Common myeloid progenitor, CD34-positive (primary cell): ENCODE results near the gene FAM124B.
A peak's percentile ranks its signal among the peaks of the same experiment; 100 is the strongest.

ENCODE experiments used
- CTCF ChIA-PET: fragments of 350-600 bp; sonication (Branson Sonifier 250); formaldehyde crosslinking; loops from one replicate; lab custom pipeline; 2021; ENCODE audit warnings: antibody characterized with exemption; lab: Charles Lee
- POLR2A ChIA-PET: fragments of 350-600 bp; sonication (Branson Sonifier 250); formaldehyde crosslinking; loops from one replicate; lab custom pipeline; 2021; ENCODE audit warnings: antibody characterized with exemption; lab: Charles Lee
- DNase-seq, 3 donors: peaks; one replicate each; pipeline versions ENCODE4 v3.0.0 to v3.0.0-alpha.2; 2013
- H3K27ac ChIP-seq, 2 experiments: 1 replicate in 1 of 2; 2 replicates in 1 of 2; pipeline ENCODE4 v1.7.0; 2013; ENCODE audit warnings: inconsistent platforms in 2 of 2, low read length in 2 of 2, mild to moderate bottlenecking in 2 of 2, low read depth in 1 of 2, moderate library complexity in 1 of 2; ENCODE audit not compliant: severe bottlenecking in 2 of 2, insufficient read depth in 1 of 2, poor library complexity in 1 of 2
- H3K27me3 ChIP-seq, 5 experiments: replicated peaks in 2 of 5; 1 replicate in 3 of 5; 2 replicates in 2 of 5; pipeline versions ENCODE4 v1.6.1 to v1.7.0; 2013; ENCODE audit warnings: low read length in 4 of 5, mild to moderate bottlenecking in 2 of 5, moderate library complexity in 2 of 5, inconsistent platforms in 1 of 5; ENCODE audit not compliant: insufficient read depth in 5 of 5, control insufficient read depth in 4 of 5
- H3K36me3 ChIP-seq, 4 experiments: 1 replicate in 2 of 4; 2 replicates in 2 of 4; pipeline versions ENCODE4 v1.6.1 to v1.7.0; 2013; ENCODE audit warnings: low read length in 3 of 4, control low read depth in 1 of 4, mild to moderate bottlenecking in 1 of 4; ENCODE audit not compliant: control insufficient read depth in 4 of 4, insufficient read depth in 4 of 4
- H3K4me1 ChIP-seq, 4 experiments: 1 replicate in 3 of 4; 2 replicates in 1 of 4; pipeline versions ENCODE4 v1.6.1 to v1.7.1; 2013; ENCODE audit warnings: low read length in 3 of 4, mild to moderate bottlenecking in 3 of 4, control low read depth in 1 of 4, inconsistent platforms in 1 of 4, moderate library complexity in 1 of 4; ENCODE audit not compliant: control insufficient read depth in 4 of 4, insufficient read depth in 4 of 4; ENCODE audit errors: control extremely low read depth in 1 of 4
- H3K4me3 ChIP-seq, 7 experiments: 1 replicate in 4 of 7; 2 replicates in 3 of 7; pipeline versions ENCODE4 v1.5.1 to v1.7.0; 2013; ENCODE audit warnings: mild to moderate bottlenecking in 7 of 7, low read length in 6 of 7, moderate library complexity in 6 of 7, inconsistent platforms in 2 of 7, low read depth in 2 of 7, control low read depth in 1 of 7; ENCODE audit not compliant: insufficient read depth in 4 of 7, control insufficient read depth in 1 of 7; ENCODE audit errors: extremely low read depth in 1 of 7
- H3K9me3 ChIP-seq, 5 experiments: 1 replicate in 4 of 5; 2 replicates in 1 of 5; pipeline versions ENCODE4 v1.6.1 to v1.7.1; 2013; ENCODE audit warnings: low read length in 4 of 5, mild to moderate bottlenecking in 2 of 5, inconsistent platforms in 1 of 5, low read depth in 1 of 5, moderate library complexity in 1 of 5; ENCODE audit not compliant: control insufficient read depth in 4 of 5, insufficient read depth in 2 of 5; ENCODE audit errors: control extremely low read depth in 1 of 5
- WGBS: methylation state at CpG from one replicate; pipeline ENCODE4 v1.1.5; 2013; ENCODE audit not compliant: insufficient coverage; 5-methylcytosine and 5-hydroxymethylcytosine counted together

The FAM124B gene

GRCh38 chr2:224369028-224369632, 32.8 kb downstream of the FAM124B start:
- CTCF ChIA-PET: interaction anchor here (0.9 to 6.6 kb wide), 29 partner anchors 9 to 399 kb away, joined by 3 to 51 read pairs (median 8); partner anchors contain the start of gene FAM124B
- POLR2A ChIA-PET: no interaction called here
- DNase-seq: peak; percentile 57 to 75 (median 67)
- no peaks in the 10 kb centered on the region for H3K36me3 ChIP-seq
- H3K27me3 ChIP-seq: no peaks in the 10 kb centered on the region
- no peaks in the 10 kb centered on the region for H3K4me1 ChIP-seq
- WGBS: 73% methylated on average over 3 of the region's 7 CpGs
- no peak overlapping the region for H3K27ac ChIP-seq
- no peak overlapping the region for H3K4me3 ChIP-seq
- no peaks in the 10 kb centered on the region for H3K9me3 ChIP-seq

DNA sequence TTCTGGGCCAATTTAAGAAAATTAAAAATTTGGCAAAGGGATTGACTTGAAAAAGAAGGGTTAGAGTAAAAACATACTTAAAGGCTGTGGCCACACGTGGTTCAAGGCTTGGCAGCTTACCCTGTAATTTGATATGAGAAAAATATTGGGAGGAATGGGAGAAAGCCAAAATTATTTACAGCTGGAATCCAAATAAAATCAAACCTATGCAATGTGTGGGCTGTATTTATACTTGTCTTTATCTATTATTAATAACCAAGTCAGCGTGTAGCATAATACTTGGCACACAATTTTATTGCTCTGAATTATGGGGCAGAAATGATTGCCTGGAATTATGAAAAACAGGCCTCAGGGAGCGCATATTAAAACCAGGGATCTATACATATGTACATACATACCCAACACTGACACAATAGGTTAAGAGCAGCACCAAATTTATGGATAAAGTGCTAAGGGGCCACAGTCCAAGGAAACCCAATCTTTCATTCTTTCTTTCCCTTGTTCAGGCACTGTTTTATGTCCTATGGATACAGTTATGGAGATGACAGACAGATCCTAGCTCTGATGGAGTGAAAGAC, 35.6 kb downstream of the FAM124B start:
- Histone ChIP-seq H3K27me3 (no peaks in the 10 kb centered on the region), H3K27ac (no peak overlapping the region), H3K4me1 (no peaks in the 10 kb centered on the region), H3K9me3 (no peaks in the 10 kb centered on the region), H3K36me3 (no peaks in the 10 kb centered on the region), H3K4me3 (no peak overlapping the region)
- ChIA-PET CTCF (interaction anchor here (0.6 to 5.9 kb wide), 3 partner anchors 9 to 84 kb away, joined by 4 to 44 read pairs (median 4); no protein-coding TSS in a partner anchor), POLR2A (no interaction called here)
- WGBS: 57% methylated on average over 1 of the region's 3 CpGs
- no peak for DNase-seq

DNA sequence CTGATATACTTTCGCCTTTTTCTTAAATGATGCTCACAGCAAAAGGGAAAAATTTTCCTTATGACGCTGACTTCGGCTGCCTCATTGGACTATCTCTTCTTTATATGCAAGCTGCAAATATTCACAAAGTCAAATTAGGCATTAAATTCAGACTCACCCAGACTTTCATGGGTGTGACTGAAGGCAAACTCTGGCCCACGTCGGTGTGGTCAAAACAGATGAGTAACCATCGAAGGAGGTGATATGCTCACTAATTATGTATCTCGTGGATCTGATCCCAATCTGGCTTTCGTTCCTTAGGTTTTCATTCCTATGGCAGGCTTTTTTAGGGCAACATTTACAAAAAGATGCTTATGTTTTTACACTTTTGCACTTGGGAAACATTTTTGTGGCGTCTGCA, 36.6 kb downstream of the FAM124B start:
- Histone ChIP-seq H3K9me3 (no peaks in the 10 kb centered on the region), H3K27me3 (no peaks in the 10 kb centered on the region), H3K27ac (no peak overlapping the region), H3K4me3 (no peak overlapping the region), H3K36me3 (no peaks in the 10 kb centered on the region), H3K4me1 (no peaks in the 10 kb centered on the region)
- 100% methylated on average over 9 of the region's 9 CpGs for WGBS
- POLR2A ChIA-PET: no interaction called here
- no peak for DNase-seq
- CTCF ChIA-PET: interaction anchor here (0.6 to 2.4 kb wide), 3 partner anchors 10 to 83 kb away, joined by 4 to 9 read pairs (median 4); no protein-coding TSS in a partner anchor

- ChIA-PET POLR2A (no interaction called here), CTCF (interaction anchor here (1.0 to 2.4 kb wide), 5 partner anchors 8 to 91 kb away, joined by 3 to 9 read pairs (median 3); no protein-coding TSS in a partner anchor)
- 94% methylated on average over 2 of the region's 3 CpGs for WGBS
- Histone ChIP-seq H3K9me3 (no peaks in the 10 kb centered on the region), H3K27ac (no peak overlapping the region), H3K36me3 (no peaks in the 10 kb centered on the region), H3K27me3 (no peaks in the 10 kb centered on the region), H3K4me3 (no peak overlapping the region), H3K4me1 (no peaks in the 10 kb centered on the region)
- no peak for DNase-seq
These were observed 38.6 kb downstream of the FAM124B start for GRCh38 chr2:224363281-224363680.

GRCh38 chr2:224362094-224362493, 39.8 kb downstream of the FAM124B start:
- H3K27me3 ChIP-seq: no peaks in the 10 kb centered on the region
- no peaks in the 10 kb centered on the region for H3K9me3 ChIP-seq
- no CpG with 5 or more reads among the region's 1 CpG for WGBS
- H3K4me3 ChIP-seq: no peak overlapping the region
- no peaks in the 10 kb centered on the region for H3K4me1 ChIP-seq
- no peak overlapping the region for H3K27ac ChIP-seq
- ChIA-PET POLR2A (no interaction called here), CTCF (interaction anchor here (0.8 to 5.7 kb wide), 3 partner anchors 7 to 288 kb away, joined by 3 to 32 read pairs (median 4); no protein-coding TSS in a partner anchor)
- H3K36me3 ChIP-seq: no peaks in the 10 kb centered on the region
- DNase-seq: no peak

- DNase-seq: no peak
- Histone ChIP-seq H3K9me3 (no peaks in the 10 kb centered on the region), H3K27me3 (no peaks in the 10 kb centered on the region), H3K27ac (no peak overlapping the region), H3K4me1 (no peaks in the 10 kb centered on the region), H3K4me3 (no peak overlapping the region), H3K36me3 (no peaks in the 10 kb centered on the region)
- CTCF ChIA-PET: interaction anchor here (1.2 to 5.7 kb wide), 8 partner anchors 8 to 285 kb away, joined by 3 to 41 read pairs (median 3); no protein-coding TSS in a partner anchor
- no CpG with 5 or more reads among the region's 3 CpGs for WGBS
- POLR2A ChIA-PET: no interaction called here
These were observed 41.1 kb downstream of the FAM124B start for GRCh38 chr2:224360801-224361251.

GRCh38 chr2:224359569-224359968, 42.3 kb downstream of the FAM124B start:
- Histone ChIP-seq H3K4me3 (no peak overlapping the region), H3K27ac (no peak overlapping the region), H3K27me3 (peaks cover 0 to 2% (median 0%) of the 10 kb centered on the region in 5 experiments), H3K9me3 (no peaks in the 10 kb centered on the region), H3K36me3 (no peaks in the 10 kb centered on the region), H3K4me1 (no peaks in the 10 kb centered on the region)
- WGBS: 89% methylated on average over 3 of the region's 3 CpGs
- ChIA-PET POLR2A (no interaction called here), CTCF (interaction anchor here (0.7 to 5.7 kb wide), 9 partner anchors 10 to 292 kb away, joined by 3 to 41 read pairs (median 3); no protein-coding TSS in a partner anchor)
- peak in 2 of 3 donors; percentile 24 to 33 for DNase-seq
